IPS DF 19.7 (cell line): ENCODE measurements around the gene ATF7.
"Not testable (repeated sequence)": the region's sequence is repeated elsewhere in the genome, so short reads cannot be mapped to it uniquely, and the experiment has no call there.

Source experiments
- DNase-seq: peaks from one replicate; pipeline ENCODE4 v3.0.0-alpha.2; 2013; ENCODE audit warnings: low read depth, low spot score

The ATF7 gene

GRCh38 chr12:53627919-53628318, 1.7 kb upstream of the ATF7 start:
- no peak for DNase-seq

GRCh38 chr12:53626702-53627169, 554 bp upstream of the ATF7 start:
- DNase-seq: no peak

DNA sequence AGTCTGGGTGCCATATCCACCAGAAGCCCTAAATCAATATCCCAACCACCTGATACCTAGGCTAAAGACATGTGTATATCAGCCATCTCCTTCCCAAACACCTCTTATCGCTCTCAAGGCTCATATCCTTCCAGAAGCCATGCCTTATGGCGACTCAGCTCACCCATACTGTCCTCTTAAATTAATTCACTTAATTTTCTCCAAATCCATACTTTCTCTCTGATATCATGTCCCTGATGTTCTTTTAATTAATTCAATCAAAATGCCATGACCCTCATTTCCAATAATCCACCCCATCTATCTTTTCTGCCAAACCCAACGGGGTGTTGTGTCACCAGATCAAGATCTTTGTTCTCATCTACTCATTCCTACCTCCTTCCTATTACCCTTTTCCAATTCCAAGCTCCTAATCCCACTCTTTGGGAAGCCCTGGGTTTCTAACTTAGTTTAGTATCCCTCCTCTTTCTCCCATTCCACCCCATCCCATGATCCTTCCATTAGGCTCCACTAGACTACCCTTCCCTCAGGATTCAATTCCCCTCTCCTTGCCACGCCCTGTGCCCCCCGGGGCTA, 723 bp downstream of the ATF7 start:
- DNase-seq: no peak

- DNase-seq: no peak
Observed at GRCh38 chr12:53624956-53625355, 1.2 kb downstream of the ATF7 start.

- DNase-seq: no peak
Observed at GRCh38 chr12:53624458-53624857, 1.7 kb downstream of the ATF7 start.

DNA sequence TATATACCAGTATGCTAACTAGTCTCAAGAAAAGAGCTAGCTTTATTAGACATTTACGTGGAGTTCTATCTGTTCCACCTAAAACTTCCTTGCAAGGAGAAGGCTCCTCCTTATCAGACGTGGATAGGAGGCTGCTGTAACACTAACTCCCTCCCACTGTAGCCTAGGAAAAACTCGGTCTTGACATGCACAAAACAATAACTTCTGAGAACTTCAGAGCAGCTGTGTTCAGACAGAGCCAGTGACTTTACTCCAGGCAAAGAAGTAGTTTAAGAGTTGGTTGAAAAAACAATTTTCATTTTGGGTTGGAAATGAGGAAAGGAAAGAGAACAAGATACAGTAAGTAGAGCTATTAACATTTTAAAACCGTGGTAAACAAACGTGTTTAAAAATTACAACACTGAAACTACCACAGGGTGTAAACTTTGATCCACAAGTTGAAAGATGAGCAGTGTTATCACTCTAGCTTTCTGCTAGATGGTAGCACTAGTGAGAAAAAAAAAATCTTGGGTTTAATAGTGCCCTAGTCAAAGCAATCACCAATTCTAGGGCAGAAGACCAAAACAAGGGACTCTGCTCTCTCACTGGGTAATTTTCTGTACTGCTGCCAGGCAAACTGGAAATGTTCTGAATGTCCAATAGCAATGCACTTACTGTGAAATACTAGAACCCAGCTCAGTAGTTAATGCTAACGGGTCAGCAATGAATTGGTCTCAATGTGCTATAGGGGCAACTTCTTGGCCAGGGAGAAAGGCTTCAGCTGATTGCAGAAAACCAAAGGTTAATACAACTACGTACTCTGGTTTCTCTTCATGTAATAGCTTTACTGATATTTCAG, 2.4 kb downstream of the ATF7 start:
- DNase-seq: no peak

DNA sequence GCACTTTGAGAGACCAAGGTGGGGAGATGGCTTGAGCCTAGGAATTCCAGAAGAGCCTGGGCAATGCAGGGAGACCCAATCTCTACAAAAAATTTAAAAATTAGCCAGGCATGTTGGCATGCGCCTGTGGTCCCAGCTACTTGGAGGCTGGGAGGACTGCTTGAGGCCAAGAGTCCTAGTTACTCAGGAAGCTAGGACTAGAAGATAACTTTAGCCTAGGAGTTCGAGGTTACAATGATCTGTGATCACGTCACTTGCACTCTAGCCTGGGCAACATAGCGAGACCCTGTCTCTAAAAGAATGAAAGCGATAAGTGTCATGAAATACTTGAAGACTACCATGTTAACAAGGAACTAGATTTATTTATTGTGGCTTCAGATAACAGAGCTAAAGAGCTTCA, 3.5 kb downstream of the ATF7 start:
- DNase-seq: no peak

- no peak for DNase-seq
Observed at GRCh38 chr12:53618275-53618674, 7.9 kb downstream of the ATF7 start.

GRCh38 chr12:53617700-53618099, 8.5 kb downstream of the ATF7 start:
- no peak for DNase-seq

- no peak for DNase-seq
Observed at GRCh38 chr12:53616950-53617349, 9.2 kb downstream of the ATF7 start.

DNA sequence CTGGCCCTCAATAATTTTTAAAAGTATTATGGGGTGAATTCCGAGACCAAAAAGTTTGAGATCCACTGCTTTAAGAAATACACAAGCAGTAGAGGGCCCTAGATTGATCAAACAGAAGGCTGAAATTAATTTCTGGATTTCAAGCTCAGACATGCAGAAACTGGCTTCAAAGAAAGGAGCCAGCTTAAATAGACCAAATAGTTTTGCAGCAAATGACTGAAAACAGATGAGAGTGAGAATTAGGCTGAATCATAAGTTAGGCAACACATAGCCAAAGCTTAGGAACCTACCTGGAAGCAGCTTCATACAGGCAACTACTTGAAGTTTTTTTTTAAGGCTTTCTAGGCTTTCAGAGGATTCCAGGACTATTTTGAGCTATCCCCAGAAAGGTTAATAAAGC, 12.4 kb downstream of the ATF7 start:
- no peak for DNase-seq

DNA sequence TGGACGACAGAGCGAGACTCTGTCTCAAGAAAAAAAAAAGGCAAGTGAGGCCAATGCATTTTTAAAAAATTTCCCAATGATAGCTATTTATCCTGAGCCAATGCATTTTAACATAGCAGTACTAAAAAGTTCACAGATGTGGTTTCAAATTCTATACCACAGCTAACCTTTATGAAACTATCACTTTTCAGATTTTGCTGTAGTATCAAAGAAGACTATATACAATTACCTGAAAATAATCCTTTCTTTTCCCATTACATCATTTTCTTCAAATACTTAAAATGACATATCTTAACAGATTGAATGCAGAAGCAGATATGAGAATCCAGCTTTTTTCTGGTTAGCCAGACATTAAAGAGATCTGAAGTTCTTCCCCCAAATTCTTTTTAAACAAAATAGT, 13.2 kb downstream of the ATF7 start:
- no peak for DNase-seq

DNA sequence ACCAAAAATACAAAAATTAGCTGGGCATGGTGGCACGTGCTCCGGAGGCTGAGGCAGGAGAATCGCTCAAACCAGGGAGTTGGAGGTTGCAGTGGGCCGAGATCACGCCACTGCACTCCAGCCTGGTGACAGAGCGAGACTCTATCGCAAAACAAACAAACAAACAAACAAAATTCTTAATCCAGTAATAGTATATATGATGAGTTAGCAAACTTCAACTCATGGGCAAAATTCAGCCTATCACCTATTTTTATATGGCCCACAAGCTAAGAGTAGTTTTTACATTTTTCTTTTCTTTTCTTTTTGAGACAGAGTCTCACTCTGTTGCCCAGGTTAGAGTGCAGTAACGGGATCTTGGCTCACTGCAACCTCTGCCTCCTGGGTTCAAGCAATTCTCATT, 14.9 kb downstream of the ATF7 start:
- no peak for DNase-seq

DNA sequence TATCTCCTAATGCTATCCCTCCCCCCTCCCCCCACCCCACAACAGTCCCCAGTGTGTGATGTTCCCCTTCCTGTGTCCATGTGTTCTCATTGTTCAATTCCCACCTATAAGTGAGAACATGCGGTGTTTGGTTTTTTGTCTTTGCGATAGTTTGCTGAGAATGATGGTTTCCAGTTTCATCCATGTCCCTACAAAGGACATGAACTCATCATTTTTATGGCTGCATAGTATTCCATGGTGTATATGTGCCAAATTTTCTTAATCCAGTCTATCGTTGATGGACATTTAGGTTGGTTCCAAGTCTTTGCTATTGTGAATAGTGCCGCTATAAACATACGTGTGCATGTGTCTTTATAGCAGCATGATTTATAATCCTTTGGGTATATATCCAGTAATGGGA, 19.5 kb downstream of the ATF7 start:
- not testable (repeated sequence) for DNase-seq

GRCh38 chr12:53604581-53604980, 21.6 kb downstream of the ATF7 start:
- no peak for DNase-seq

DNA sequence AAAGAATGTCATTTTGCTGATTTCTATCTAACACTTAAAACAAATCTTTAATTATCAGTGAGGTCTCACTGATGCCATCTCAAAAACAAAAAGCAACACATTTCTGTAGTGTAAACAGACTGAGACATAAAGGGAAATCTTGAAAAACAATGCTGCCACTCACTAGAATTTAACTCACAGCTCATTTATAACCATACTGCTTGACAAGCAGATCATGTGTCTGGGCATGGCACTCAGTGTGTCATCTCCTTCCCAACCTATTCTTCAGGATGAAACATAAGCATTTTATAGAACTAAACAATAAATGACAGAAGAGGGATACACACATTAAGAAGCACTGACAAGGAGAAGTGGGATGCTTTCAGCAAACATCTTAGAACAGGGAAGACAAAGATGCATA, 22.4 kb downstream of the ATF7 start:
- DNase-seq: no peak

DNA sequence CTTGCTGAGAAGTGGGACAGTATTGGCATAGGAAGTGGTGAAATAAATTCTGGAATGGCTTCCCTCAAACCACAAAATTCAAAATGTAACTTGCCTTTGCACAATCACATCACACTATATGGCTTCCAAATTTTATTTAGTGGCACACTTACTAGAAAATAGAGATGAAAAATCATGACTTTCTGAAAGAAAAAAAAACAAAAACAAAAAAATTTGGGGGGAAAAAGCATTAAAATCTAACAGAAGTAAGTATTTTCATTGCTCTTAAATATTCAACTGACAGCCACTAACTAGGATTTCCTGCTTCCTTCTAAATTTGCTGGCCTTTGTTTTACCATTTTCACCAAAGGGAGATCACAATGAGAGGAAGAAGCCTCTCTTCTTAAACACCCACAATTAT, 23.0 kb downstream of the ATF7 start:
- no peak for DNase-seq

DNA sequence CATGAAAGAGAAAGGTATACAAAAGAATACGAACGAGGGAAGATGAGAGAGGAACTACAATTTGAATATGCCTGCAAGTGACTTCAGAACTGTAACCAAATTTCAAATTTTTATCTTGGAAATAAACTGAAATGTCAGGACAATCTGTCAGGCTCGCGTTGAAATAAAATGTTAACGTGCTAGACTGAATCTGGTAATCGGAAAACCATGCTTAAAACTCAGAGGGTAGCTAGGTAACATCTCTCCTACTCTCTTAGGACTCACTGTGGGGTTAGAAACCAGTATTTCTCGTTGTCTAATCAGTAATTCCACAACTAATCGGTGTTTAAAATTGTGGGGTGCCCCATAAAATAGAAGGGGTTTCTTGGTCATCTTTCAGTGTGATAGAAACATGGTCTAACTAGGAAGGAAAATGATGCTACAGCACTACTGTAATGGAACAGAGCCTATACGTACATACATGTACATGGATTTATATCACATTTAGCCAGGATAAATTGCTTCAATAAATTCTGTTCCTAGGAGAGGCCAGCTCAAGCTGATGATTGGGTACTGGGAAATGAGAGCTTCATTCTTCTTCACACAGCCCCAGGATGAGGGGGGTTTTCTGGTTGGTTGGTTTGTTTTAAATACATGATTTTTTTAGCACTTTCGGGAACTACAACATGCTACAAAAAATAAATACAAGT, 23.9 kb downstream of the ATF7 start:
- DNase-seq: no peak

DNA sequence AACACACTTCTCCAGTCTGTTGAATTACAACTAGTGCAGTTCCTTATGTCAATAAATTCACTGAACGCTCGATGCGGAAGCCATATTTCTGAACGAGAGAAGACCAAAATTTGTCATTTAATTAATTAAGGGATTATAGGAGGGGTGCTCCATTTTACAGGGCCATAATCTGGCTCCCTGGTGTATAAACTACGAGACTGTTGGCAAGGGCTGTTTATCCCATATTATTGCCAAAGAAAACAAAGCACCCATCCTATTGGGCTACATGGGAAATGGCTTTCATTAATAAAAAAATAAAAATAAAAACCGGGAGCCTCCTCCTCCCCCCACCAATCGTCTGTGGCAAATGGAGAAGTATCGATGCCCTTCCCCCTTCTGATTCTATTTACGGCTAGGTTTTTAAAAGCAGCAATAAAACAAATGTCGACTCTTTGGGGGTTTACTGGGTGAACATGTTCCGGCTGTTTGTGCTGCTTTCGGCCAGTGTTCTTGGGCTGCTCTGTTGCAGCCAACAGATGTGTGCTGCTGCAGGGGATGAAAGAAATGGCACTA, 24.8 kb downstream of the ATF7 start:
- no peak for DNase-seq

DNA sequence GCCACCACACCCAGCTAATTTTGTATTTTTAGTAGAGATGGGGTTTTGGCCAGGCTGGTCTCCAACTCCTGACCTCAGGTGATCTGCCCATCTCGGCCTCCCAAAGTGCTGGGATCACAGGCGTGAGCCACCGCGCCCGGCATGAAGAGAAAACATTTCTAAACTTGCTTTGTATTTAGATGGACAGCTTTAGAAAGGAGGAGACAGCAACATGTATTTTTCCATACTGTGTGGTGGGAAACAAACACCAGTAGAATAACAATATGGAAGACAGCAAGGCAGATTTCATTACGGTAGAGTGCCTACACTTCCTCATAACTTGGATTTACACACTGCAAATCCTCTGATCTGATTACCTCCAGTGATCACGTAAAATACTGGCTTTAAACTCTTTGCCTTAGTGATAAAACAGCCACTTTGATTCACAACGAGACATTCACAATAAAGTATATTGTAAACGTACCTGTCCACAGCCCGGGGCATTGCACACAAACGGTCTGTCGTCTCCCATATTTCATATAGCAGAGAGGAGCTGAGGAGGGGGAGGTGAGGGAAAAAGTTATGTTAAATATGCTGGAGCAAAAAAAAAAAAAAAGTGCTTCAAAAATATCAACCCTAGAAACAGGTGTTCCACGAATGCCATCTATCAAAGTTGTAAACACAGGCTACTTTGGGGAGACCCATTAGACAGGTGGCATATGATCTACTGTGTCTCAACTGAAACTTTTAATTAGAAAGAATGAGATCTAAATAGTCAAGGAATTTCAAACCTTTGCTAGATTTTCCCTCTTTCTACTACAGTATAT, 25.5 kb downstream of the ATF7 start:
- no peak for DNase-seq

- DNase-seq: no peak
Observed at GRCh38 chr12:53599579-53599978, 26.6 kb downstream of the ATF7 start.

DNA sequence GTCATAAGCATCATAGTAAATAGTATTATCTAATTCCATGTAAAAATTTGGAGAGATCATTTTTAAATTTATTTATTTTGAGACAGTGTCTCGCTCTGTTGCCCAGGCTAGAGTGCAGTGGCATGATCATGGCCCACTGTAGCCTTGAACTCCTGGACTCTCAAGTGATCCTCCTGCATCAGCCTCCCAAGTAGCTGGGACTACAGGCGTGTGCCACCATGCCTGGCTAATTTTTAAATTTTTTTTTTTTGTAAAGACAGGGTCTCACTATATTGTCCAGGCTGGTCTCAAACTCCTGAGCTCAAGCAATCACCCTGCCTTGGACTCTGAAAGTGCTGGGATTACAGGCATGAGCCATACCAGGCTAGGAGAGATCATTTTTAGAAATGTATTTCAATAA, 27.2 kb downstream of the ATF7 start:
- not testable (repeated sequence) for DNase-seq
